Measurements from ENCODE around the gene BRD7.

The BRD7 gene

GRCh38 chr16:50273888-50274325, 94.9 kb downstream of the BRD7 start:
- in situ Hi-C loops (cut with HindIII; ENCODE audit: low pct_ligation_motif_present, low sequenced_read_pairs), result no loop called here
- TF ChIP-seq CTCF (IDR thresholded peaks at IDR 0.05; ENCODE audit: low read depth, low read length, missing control alignments), result no peak
- Histone ChIP-seq H3K27me3 (replicated peaks) (no peaks in the 10 kb centered on the region), H3K4me3 (ENCODE audit: low read depth, low read length) (no peak overlapping the region), H3K27ac (no peak overlapping the region), H3K36me3 (replicated peaks) (no peaks in the 10 kb centered on the region)
- no peak for DNase-seq

- TF ChIP-seq CTCF (IDR thresholded peaks at IDR 0.05; ENCODE audit: low read depth, low read length, missing control alignments), result no peak
- Histone ChIP-seq H3K36me3 (replicated peaks) (no peaks in the 10 kb centered on the region), H3K4me3 (ENCODE audit: low read depth, low read length) (no peak overlapping the region), H3K27me3 (replicated peaks) (no peaks in the 10 kb centered on the region), H3K27ac (no peak overlapping the region)
- in situ Hi-C loops (cut with HindIII; ENCODE audit: low pct_ligation_motif_present, low sequenced_read_pairs), result no loop called here
- no peak for DNase-seq
Observed at GRCh38 chr16:50273382-50273690, 95.5 kb downstream of the BRD7 start.

- Histone ChIP-seq H3K4me3 (ENCODE audit: low read depth, low read length) (no peak overlapping the region), H3K27me3 (replicated peaks) (no peaks in the 10 kb centered on the region), H3K27ac (no peak overlapping the region), H3K36me3 (replicated peaks) (no peaks in the 10 kb centered on the region)
- no peak for DNase-seq
- in situ Hi-C loops (cut with HindIII; ENCODE audit: low pct_ligation_motif_present, low sequenced_read_pairs), result no loop called here
- no peak for TF ChIP-seq CTCF (IDR thresholded peaks at IDR 0.05; ENCODE audit: low read depth, low read length, missing control alignments)
Observed at GRCh38 chr16:50272687-50273381, 96.0 kb downstream of the BRD7 start.

GRCh38 chr16:50272111-50272571, 96.6 kb downstream of the BRD7 start:
- TF ChIP-seq CTCF (IDR thresholded peaks at IDR 0.05; ENCODE audit: low read depth, low read length, missing control alignments), result no peak
- no peaks in the 10 kb centered on the region for H3K36me3 ChIP-seq (replicated peaks)
- in situ Hi-C loops (cut with HindIII; ENCODE audit: low pct_ligation_motif_present, low sequenced_read_pairs), result no loop called here
- no peaks in the 10 kb centered on the region for H3K27me3 ChIP-seq (replicated peaks)
- no peak for DNase-seq
- no peak overlapping the region for H3K27ac ChIP-seq
- no peak overlapping the region for H3K4me3 ChIP-seq (ENCODE audit: low read depth, low read length)

- no peaks in the 10 kb centered on the region for H3K27me3 ChIP-seq (replicated peaks)
- no peak overlapping the region for H3K27ac ChIP-seq
- no peak overlapping the region for H3K4me3 ChIP-seq (ENCODE audit: low read depth, low read length)
- in situ Hi-C loops (cut with HindIII; ENCODE audit: low pct_ligation_motif_present, low sequenced_read_pairs), result no loop called here
- DNase-seq, result no peak
- TF ChIP-seq CTCF (IDR thresholded peaks at IDR 0.05; ENCODE audit: low read depth, low read length, missing control alignments), result no peak
- no peaks in the 10 kb centered on the region for H3K36me3 ChIP-seq (replicated peaks)
Observed at GRCh38 chr16:50271148-50272041, 97.4 kb downstream of the BRD7 start.

All from brain microvascular endothelial cell (primary cell).